ENCODE data around the gene C2orf92. TPM values are rescaled to one million over a fixed set of nuclear protein-coding genes. Genes with fewer than 3 reads are reported as not detected.

Gene C2orf92
- total RNA-seq, 2 experiments from 2014 or later, result 2.7 to 2.8 TPM

GRCh38 chr2:97699765-97700444 lies 30.4 kb downstream of the C2orf92 start:
- H3K9me3 Mint-ChIP-seq, result no peaks in the 10 kb centered on the region
- H3K27me3 Mint-ChIP-seq (ENCODE audit: low read depth), result no peaks in the 10 kb centered on the region
- peaks cover 4% of the 10 kb centered on the region for H3K4me1 Mint-ChIP-seq (ENCODE audit: low read depth)
- no peaks in the 10 kb centered on the region for H3K36me3 Mint-ChIP-seq (ENCODE audit: low read depth)
- H3K27ac Mint-ChIP-seq, result no peak overlapping the region
- peak; percentile 83 for DNase-seq
- intact Hi-C loops (cut with micrococcal nuclease), result loop anchor here (1.0 to 5.0 kb wide), 3 partner anchors 48 to 685 kb away; partner anchors contain the start of gene COX5B
- H3K4me3 Mint-ChIP-seq, result no peak overlapping the region
- CTCF ChIA-PET, result interaction anchor here (0.8 to 6.2 kb wide), 29 partner anchors 9 to 687 kb away, joined by 3 to 128 read pairs (median 5); partner anchors contain the start of genes ACTR1B, ANKRD36B, COX5B and ZAP70

GRCh38 chr2:97701186-97701585 lies 31.7 kb downstream of the C2orf92 start:
- H3K27ac Mint-ChIP-seq, result no peak overlapping the region
- H3K27me3 Mint-ChIP-seq (ENCODE audit: low read depth), result no peaks in the 10 kb centered on the region
- H3K36me3 Mint-ChIP-seq (ENCODE audit: low read depth), result no peaks in the 10 kb centered on the region
- CTCF ChIA-PET, result interaction anchor here (0.6 to 6.2 kb wide), 7 partner anchors 12 to 116 kb away, joined by 3 to 128 read pairs (median 3); partner anchors contain the start of genes ANKRD36B and ZAP70
- no peak for DNase-seq
- H3K4me3 Mint-ChIP-seq, result no peak overlapping the region
- no peaks in the 10 kb centered on the region for H3K9me3 Mint-ChIP-seq
- intact Hi-C loops (cut with micrococcal nuclease), result no loop called here
- H3K4me1 Mint-ChIP-seq (ENCODE audit: low read depth), result peaks cover 4% of the 10 kb centered on the region

GRCh38 chr2:97701851-97702465 lies 32.4 kb downstream of the C2orf92 start:
- Mint-ChIP-seq H3K4me3 (no peak overlapping the region), H3K27me3 (ENCODE audit: low read depth) (no peaks in the 10 kb centered on the region), H3K27ac (no peak overlapping the region), H3K9me3 (no peaks in the 10 kb centered on the region), H3K4me1 (ENCODE audit: low read depth) (peaks cover 3% of the 10 kb centered on the region), H3K36me3 (ENCODE audit: low read depth) (no peaks in the 10 kb centered on the region)
- CTCF ChIA-PET, result interaction anchor here (0.6 to 1.3 kb wide), 6 partner anchors 20 to 116 kb away, joined by 3 to 7 read pairs (median 3); no protein-coding TSS in a partner anchor
- intact Hi-C loops (cut with micrococcal nuclease), result no loop called here
- DNase-seq, result no peak

GRCh38 chr2:97702731-97703470 lies 33.4 kb downstream of the C2orf92 start:
- no peak overlapping the region for H3K4me3 Mint-ChIP-seq
- H3K27ac Mint-ChIP-seq, result no peak overlapping the region
- no peaks in the 10 kb centered on the region for H3K36me3 Mint-ChIP-seq (ENCODE audit: low read depth)
- H3K4me1 Mint-ChIP-seq (ENCODE audit: low read depth), result no peaks in the 10 kb centered on the region
- H3K9me3 Mint-ChIP-seq, result no peaks in the 10 kb centered on the region
- DNase-seq, result no peak
- CTCF ChIA-PET, result interaction anchor here (0.9 to 1.3 kb wide), 2 partner anchors 19 to 112 kb away, joined by 3 to 7 read pairs; no protein-coding TSS in a partner anchor
- H3K27me3 Mint-ChIP-seq (ENCODE audit: low read depth), result no peaks in the 10 kb centered on the region
- intact Hi-C loops (cut with micrococcal nuclease), result no loop called here

- intact Hi-C loops (cut with micrococcal nuclease), result no loop called here
- Mint-ChIP-seq H3K4me1 (ENCODE audit: low read depth) (no peaks in the 10 kb centered on the region), H3K9me3 (no peaks in the 10 kb centered on the region), H3K36me3 (ENCODE audit: low read depth) (no peaks in the 10 kb centered on the region), H3K27ac (no peak overlapping the region), H3K27me3 (ENCODE audit: low read depth) (no peaks in the 10 kb centered on the region), H3K4me3 (no peak overlapping the region)
- CTCF ChIA-PET, result no interaction called here
- no peak for DNase-seq
Measured at GRCh38 chr2:97703741-97704140, 34.2 kb downstream of the C2orf92 start.

GRCh38 chr2:97704989-97705388 lies 35.5 kb downstream of the C2orf92 start:
- no peaks in the 10 kb centered on the region for H3K9me3 Mint-ChIP-seq
- H3K4me3 Mint-ChIP-seq, result no peak overlapping the region
- no peaks in the 10 kb centered on the region for H3K27me3 Mint-ChIP-seq (ENCODE audit: low read depth)
- H3K27ac Mint-ChIP-seq, result no peak overlapping the region
- peaks cover 1% of the 10 kb centered on the region for H3K4me1 Mint-ChIP-seq (ENCODE audit: low read depth)
- intact Hi-C loops (cut with micrococcal nuclease), result no loop called here
- no peaks in the 10 kb centered on the region for H3K36me3 Mint-ChIP-seq (ENCODE audit: low read depth)
- no peak for DNase-seq
- CTCF ChIA-PET, result interaction anchor here (0.7 kb wide), 1 partner anchor 18 kb away, joined by 3 read pairs; no protein-coding TSS in a partner anchor

- no peak for DNase-seq
- Mint-ChIP-seq H3K36me3 (ENCODE audit: low read depth) (no peaks in the 10 kb centered on the region), H3K27me3 (ENCODE audit: low read depth) (no peaks in the 10 kb centered on the region), H3K4me1 (ENCODE audit: low read depth) (peaks cover 9% of the 10 kb centered on the region), H3K9me3 (no peaks in the 10 kb centered on the region), H3K27ac (no peak overlapping the region), H3K4me3 (no peak overlapping the region)
- intact Hi-C loops (cut with micrococcal nuclease), result no loop called here
- CTCF ChIA-PET, result interaction anchor here (0.5 to 5.6 kb wide), 6 partner anchors 8 to 115 kb away, joined by 3 to 60 read pairs (median 8); no protein-coding TSS in a partner anchor
Measured at GRCh38 chr2:97706112-97706511, 36.6 kb downstream of the C2orf92 start.

GRCh38 chr2:97706708-97707345 lies 37.3 kb downstream of the C2orf92 start:
- no peak overlapping the region for H3K4me3 Mint-ChIP-seq
- no peak overlapping the region for H3K27ac Mint-ChIP-seq

GRCh38 chr2:97707362-97708047 lies 38.0 kb downstream of the C2orf92 start:
- Mint-ChIP-seq H3K9me3 (no peaks in the 10 kb centered on the region), H3K4me3 (no peak overlapping the region), H3K4me1 (ENCODE audit: low read depth) (peaks cover 23% of the 10 kb centered on the region), H3K27ac (no peak overlapping the region), H3K27me3 (ENCODE audit: low read depth) (no peaks in the 10 kb centered on the region), H3K36me3 (ENCODE audit: low read depth) (no peaks in the 10 kb centered on the region)
- CTCF ChIA-PET, result interaction anchor here (1.4 to 5.6 kb wide), 7 partner anchors 9 to 117 kb away, joined by 3 to 60 read pairs (median 8); partner anchors contain the start of gene COX5B
- no peak for DNase-seq
- intact Hi-C loops (cut with micrococcal nuclease), result no loop called here

More at GRCh38 chr2:97706708-97707345, 37.3 kb downstream of the C2orf92 start:
- CTCF ChIA-PET, result interaction anchor here (0.5 to 5.6 kb wide), 7 partner anchors 9 to 116 kb away, joined by 3 to 60 read pairs (median 6); partner anchors contain the start of gene COX5B
- Mint-ChIP-seq H3K36me3 (ENCODE audit: low read depth) (no peaks in the 10 kb centered on the region), H3K27me3 (ENCODE audit: low read depth) (no peaks in the 10 kb centered on the region), H3K9me3 (no peaks in the 10 kb centered on the region), H3K4me1 (ENCODE audit: low read depth) (peaks cover 16% of the 10 kb centered on the region)
- intact Hi-C loops (cut with micrococcal nuclease), result no loop called here
- no peak for DNase-seq

GRCh38 chr2:97708048-97708380 lies 38.5 kb downstream of the C2orf92 start:
- no peak overlapping the region for H3K4me3 Mint-ChIP-seq

GRCh38 chr2:97708608-97709007 lies 39.1 kb downstream of the C2orf92 start:
- H3K4me1 Mint-ChIP-seq (ENCODE audit: low read depth), result peaks cover 33% of the 10 kb centered on the region
- intact Hi-C loops (cut with micrococcal nuclease), result no loop called here
- H3K27ac Mint-ChIP-seq, result no peak overlapping the region
- H3K4me3 Mint-ChIP-seq, result no peak overlapping the region
- H3K27me3 Mint-ChIP-seq (ENCODE audit: low read depth), result no peaks in the 10 kb centered on the region
- DNase-seq, result no peak
- no peaks in the 10 kb centered on the region for H3K9me3 Mint-ChIP-seq
- CTCF ChIA-PET, result interaction anchor here (1.4 to 5.6 kb wide), 9 partner anchors 10 to 118 kb away, joined by 3 to 60 read pairs (median 8); no protein-coding TSS in a partner anchor
- H3K36me3 Mint-ChIP-seq (ENCODE audit: low read depth), result peaks cover 2% of the 10 kb centered on the region

More at GRCh38 chr2:97708048-97708380, 38.5 kb downstream of the C2orf92 start:
- Mint-ChIP-seq H3K36me3 (ENCODE audit: low read depth) (no peaks in the 10 kb centered on the region), H3K27me3 (ENCODE audit: low read depth) (no peaks in the 10 kb centered on the region), H3K4me1 (ENCODE audit: low read depth) (peaks cover 28% of the 10 kb centered on the region), H3K27ac (no peak overlapping the region), H3K9me3 (no peaks in the 10 kb centered on the region)
- intact Hi-C loops (cut with micrococcal nuclease), result no loop called here
- no peak for DNase-seq
- CTCF ChIA-PET, result interaction anchor here (1.4 to 5.6 kb wide), 9 partner anchors 10 to 117 kb away, joined by 3 to 60 read pairs (median 8); partner anchors contain the start of gene COX5B

All from activated naive CD4-positive, alpha-beta T cell treated with anti-CD3 and anti-CD28 coated beads for 36 hours (primary cell).